Prostate gland (tissue), 2 donors: ENCODE measurements around the gene GOLGA6A.
"Not testable (repeated sequence)": the region's sequence is repeated elsewhere in the genome, so short reads cannot be mapped to it uniquely, and the experiment has no call there.

Experiments
- POLR2A ChIP-seq: fragments of 450-650 bp; IDR thresholded peaks from one replicate; pipeline ENCODE4 v1.6.1; 2016; ENCODE audit warnings: antibody characterized with exemption, mild to moderate bottlenecking
- POLR2AphosphoS5 ChIP-seq: sonication (generic); formaldehyde crosslinking; IDR thresholded peaks from one replicate; pipeline ENCODE4 v1.6.1; 2017; ENCODE audit warnings: antibody characterized with exemption
- TF ChIP-seq, protein P1 (sequence below), 4 experiments: fragments of 200-600 bp in 2 of 4; fragments of 450-650 bp in 2 of 4; sonication (generic) in 2 of 4; IDR thresholded peaks; 1 replicate in 3 of 4; 2 replicates in 1 of 4; pipeline ENCODE4 v1.5.1; 2016 to 2019; ENCODE audit warnings: antibody characterized with exemption in 4 of 4, mild to moderate bottlenecking in 2 of 4, moderate library complexity in 2 of 4

DNA sequence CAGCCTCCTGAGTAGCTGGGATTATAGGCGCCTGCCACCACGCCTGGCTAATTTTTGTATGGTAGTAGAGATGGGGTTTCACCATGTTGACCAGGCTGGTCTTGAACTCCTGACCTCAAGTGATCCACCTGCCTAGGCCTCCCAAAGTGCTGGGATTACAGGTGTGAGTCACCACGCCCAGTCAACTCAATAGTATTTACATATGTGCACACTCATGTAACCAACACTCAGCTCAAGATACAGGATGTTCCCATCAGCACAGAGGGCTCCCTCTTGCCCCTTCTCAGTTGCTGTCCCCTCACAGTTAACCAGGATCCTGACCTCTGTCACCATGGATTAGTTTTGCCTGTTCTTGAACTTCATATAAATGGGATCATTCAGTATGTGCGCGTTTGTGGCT, 26.0 kb downstream of the GOLGA6A start:
- TF ChIP-seq, protein P1, sequence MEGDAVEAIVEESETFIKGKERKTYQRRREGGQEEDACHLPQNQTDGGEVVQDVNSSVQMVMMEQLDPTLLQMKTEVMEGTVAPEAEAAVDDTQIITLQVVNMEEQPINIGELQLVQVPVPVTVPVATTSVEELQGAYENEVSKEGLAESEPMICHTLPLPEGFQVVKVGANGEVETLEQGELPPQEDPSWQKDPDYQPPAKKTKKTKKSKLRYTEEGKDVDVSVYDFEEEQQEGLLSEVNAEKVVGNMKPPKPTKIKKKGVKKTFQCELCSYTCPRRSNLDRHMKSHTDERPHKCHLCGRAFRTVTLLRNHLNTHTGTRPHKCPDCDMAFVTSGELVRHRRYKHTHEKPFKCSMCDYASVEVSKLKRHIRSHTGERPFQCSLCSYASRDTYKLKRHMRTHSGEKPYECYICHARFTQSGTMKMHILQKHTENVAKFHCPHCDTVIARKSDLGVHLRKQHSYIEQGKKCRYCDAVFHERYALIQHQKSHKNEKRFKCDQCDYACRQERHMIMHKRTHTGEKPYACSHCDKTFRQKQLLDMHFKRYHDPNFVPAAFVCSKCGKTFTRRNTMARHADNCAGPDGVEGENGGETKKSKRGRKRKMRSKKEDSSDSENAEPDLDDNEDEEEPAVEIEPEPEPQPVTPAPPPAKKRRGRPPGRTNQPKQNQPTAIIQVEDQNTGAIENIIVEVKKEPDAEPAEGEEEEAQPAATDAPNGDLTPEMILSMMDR (IDR thresholded peaks at IDR 0.05), result not testable (repeated sequence)
- TF ChIP-seq POLR2A, POLR2AphosphoS5: not testable (repeated sequence)
